AG09319 (cell line): Measurements from ENCODE around the gene KRTAP5-5.
"Not testable (repeated sequence)": the region's sequence is repeated elsewhere in the genome, so short reads cannot be mapped to it uniquely, and the experiment has no call there.

Source experiments
- DNase-seq: peaks from one replicate; pipeline ENCODE4 v3.0.0-alpha.2; 2010; ENCODE audit warnings: low read depth; ENCODE audit errors: extremely low read depth
- TF ChIP-seq, protein P1 (sequence below): IDR thresholded peaks from 2 replicates; pipeline ENCODE4 v1.5.1; 2011; ENCODE audit warnings: low read depth, mild to moderate bottlenecking, inconsistent platforms, low read length, moderate library complexity

The KRTAP5-5 gene

DNA sequence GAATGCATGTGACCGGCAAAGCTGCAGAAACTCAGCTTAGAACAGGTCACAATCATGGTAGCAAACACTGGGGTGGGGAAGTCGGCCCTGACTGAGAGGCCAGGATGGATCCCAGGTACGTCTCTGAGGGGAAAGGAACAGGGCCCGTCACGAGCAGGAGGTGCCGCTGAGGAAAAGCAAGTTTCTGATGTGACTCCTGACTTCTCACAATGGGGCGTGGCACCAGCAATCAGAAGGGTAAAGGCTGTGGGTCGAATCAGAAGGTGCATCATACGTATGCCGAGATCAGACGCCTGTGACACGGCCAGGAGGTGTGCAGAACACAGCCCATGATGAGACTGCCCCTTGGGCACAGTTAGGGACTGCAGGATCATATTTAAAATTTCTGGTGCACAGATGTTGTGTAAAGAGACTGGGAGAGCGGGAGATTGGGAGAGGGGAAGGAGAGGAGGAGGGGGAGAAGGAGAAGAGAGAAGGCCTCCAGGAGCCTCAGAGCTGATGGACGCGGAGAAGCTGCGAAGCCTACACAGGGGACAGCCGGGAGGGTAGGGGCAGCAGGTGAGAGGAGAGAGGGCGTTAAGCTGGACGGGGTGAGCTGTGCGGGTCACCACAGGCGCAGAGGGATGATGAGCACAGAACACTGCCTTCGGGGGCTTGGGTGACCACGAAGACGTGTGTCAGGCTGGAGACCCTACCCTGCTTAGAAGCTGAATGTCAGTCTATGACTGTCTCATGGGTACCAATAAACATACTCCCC is 30.7 kb downstream of the KRTAP5-5 start:
- TF ChIP-seq, protein P1, sequence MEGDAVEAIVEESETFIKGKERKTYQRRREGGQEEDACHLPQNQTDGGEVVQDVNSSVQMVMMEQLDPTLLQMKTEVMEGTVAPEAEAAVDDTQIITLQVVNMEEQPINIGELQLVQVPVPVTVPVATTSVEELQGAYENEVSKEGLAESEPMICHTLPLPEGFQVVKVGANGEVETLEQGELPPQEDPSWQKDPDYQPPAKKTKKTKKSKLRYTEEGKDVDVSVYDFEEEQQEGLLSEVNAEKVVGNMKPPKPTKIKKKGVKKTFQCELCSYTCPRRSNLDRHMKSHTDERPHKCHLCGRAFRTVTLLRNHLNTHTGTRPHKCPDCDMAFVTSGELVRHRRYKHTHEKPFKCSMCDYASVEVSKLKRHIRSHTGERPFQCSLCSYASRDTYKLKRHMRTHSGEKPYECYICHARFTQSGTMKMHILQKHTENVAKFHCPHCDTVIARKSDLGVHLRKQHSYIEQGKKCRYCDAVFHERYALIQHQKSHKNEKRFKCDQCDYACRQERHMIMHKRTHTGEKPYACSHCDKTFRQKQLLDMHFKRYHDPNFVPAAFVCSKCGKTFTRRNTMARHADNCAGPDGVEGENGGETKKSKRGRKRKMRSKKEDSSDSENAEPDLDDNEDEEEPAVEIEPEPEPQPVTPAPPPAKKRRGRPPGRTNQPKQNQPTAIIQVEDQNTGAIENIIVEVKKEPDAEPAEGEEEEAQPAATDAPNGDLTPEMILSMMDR: no peak

DNA sequence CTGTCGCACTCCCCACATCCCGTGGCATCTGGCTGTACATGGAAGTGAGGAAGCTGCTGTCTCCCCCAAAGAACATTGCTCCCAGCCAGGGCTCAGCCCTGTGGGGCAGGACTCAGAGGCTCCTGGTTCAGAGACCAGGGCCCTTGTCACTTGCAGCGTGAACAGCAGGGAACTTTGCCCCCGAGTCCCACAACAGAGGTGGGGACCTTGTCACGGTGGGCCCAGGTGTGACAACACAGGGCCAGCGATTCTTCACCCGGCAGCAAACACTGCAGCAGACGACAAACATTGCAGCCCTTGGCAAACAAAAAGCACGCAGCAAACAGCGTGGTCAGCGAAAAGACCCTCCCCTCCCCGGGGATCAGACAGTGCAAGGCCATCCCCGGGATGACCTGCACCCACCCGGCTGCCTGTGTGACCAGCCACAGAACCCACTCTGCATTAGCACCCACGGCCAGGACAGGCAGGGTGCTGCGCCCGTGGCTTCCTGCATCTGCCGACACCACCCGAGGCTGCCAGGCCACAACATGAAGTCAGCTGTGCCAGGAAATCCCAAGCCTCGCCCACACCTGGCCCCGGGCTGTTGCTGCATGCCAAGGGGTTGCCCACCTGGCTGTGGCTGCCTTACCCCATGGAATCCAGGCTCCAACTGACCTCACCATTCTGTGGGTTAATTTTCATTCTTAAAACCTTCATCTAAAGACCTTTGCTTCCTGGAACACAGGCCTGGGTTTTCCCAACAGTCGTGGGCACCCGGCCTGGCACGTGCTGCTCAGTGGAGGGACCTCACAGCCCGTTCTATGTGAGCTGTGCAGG is 32.1 kb downstream of the KRTAP5-5 start:
- DNase-seq: not testable (repeated sequence)

More for the DNA sequence above, 30.7 kb downstream of the KRTAP5-5 start:
- no peak for DNase-seq

DNA sequence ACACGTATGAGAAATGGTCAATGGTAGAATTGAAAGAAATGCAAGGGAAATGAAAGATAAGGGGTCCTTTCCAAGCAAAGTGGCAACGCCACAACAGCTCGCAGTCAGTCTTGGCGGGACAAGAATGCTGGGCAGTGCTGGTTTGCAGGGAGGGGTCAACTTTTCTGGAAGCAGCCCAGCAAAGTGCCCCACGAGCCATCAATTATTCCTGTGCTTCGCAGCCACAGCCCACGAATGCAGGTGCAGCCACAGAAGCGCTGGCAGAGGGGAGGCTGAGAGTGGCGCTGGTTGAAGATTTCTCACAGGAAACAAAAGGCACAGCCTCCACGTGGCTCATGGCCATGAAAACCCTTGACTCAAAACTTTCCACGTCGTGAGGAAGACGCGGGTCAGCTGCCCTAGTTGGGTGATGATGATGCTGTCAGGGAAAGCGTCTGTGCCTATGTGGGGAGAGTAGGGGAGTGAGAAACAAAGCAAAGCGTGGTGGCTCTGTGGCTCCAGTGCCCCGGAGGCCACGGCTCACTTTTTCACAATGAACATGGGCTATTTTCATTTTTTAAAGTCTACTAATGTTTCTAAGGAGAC is 33.2 kb downstream of the KRTAP5-5 start:
- not testable (repeated sequence) for DNase-seq

DNA sequence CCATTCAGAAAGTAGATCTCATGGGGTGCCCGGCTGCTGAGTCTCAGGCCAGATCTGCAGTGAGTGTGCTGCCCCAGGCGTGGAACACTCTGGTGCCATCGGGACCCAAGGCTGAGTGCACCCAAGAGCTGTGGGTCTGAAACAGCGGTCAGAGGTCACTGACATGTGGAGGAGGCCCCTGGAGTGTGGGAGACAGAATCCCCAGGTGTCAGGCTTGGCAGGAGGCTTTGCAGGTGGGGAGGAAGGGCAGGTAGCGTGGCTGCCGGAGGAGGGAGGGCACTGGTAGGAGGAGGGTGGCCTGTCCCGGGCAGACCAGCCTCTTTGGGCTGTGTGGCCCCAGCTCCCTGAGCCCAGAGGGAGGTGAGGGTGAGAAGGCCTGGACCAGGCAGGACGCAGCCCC is 35.7 kb downstream of the KRTAP5-5 start:
- TF ChIP-seq, protein P1: no peak
- DNase-seq: no peak

DNA sequence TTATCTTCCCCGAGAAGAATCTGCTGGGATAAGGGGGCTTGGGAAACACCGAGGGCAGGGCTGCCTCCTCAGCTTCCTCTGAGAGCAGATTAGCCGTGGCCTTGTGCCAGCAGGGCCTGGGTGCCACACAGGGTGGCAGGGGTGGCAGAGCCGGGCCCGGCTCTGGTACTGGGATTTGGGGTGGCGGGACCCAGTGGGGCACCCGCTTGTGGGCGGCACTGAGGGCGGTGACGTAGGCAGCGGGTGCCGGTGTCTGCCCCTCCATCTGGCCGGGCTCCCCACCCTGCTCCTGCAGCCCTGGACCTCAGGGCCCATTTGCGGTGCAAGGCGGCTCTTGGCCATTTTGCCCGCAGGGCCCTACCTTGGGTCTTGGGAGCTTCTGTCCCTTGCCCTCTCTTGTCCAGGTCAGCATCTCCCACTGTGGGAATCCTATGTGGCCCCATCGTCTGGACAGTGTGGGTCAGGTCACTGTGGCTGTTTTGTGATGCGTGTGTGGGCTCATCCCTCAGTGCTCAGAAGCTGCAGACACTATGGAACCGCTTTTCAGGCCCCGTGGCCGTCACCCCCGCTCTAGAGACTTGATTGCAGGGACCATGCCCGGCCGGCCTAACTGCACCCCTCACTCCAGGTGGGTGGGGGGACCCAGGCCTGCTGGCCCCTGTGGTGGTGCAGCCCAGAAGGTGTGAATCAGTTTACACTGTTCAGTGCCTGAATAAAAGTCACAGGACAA is 37.7 kb downstream of the KRTAP5-5 start:
- TF ChIP-seq, protein P1: no peak
- DNase-seq: no peak

DNA sequence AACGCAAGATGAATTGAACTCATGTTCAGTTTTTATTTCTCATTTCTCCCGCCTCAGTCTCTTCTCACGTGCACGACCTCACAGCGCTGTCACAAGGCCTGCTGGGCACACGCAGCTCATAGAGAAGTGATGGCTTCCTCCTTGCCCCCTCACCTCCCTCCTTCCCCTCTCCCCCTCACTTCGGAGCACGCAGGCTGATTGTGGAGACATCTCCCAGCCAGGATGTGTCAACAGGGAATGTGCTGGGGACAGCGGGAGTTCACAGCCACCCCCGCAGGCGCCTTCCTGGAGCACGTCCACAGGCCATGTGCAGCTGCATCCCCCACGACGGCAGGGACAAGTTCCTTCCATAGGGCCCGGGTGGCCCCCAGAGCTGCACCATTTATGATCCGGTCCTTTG is 38.3 kb downstream of the KRTAP5-5 start:
- TF ChIP-seq, protein P1: no peak
- DNase-seq: no peak

DNA sequence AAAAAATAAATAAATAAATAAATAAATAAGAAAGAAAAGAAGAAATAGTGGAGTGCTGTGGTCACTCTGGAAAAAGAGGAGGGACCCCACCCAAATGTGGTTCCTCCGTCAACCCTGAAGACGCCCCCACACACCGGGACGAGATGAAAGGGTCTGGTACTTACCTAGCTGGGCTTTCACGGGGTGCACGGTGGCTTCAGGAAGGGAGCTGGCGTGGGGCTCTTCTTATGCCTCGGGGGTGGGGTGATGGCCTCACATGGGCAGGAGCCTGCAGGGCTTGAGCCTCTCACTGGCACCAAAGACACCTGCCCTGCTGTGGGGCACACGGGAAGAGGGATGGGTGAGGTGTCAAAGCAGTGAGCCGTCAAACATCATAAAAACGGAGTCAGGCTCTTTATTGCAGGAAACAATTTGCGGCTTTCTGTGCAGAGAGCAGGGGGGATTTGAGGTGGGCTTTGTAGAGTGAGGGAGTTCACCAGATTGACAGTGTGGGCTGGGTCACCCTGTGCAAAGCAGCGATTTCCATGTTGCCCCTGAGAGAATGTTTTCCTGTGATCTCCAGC is 39.4 kb downstream of the KRTAP5-5 start:
- DNase-seq: no peak
- TF ChIP-seq, protein P1: no peak
